ENCODE results near the gene MAN1A1.
"Not testable (repeated sequence)": the region's sequence is repeated elsewhere in the genome, so short reads cannot be mapped to it uniquely, and the experiment has no call there.

The MAN1A1 gene

DNA sequence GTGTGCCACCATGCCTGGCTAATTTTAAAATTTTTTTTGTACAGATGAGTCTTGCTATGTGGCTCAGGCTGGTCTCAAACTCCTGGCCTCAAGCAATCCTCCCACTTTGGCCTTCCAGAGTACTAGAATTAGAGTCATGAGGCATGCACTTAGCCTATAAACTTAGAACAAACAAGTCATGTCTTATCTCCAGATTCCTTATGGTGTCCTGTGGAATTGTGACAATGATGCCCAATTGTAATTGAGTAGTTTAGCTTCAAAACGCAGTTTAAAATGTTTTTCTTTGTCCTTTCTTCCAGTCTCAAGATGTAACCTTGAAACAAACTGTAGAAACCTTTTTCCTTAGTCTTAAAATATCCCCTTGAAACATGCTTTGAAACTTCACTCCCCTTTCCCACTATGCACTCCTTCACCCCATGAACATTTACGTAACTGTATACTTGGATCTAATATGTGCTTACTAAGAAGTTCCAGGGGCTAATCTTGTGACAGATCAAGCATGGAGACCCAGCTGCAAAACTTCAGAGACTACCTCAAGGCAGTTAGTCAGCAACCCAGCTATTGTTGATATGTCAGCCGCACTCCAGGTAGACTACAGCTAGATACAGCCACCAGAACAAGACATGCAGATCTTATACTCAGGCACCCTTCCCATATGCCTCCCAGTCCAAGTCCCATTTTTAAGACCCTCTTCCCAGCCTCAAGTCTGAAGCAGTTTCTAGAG, 46.2 kb downstream of the MAN1A1 start:
- TF ChIP-seq, protein P1, sequence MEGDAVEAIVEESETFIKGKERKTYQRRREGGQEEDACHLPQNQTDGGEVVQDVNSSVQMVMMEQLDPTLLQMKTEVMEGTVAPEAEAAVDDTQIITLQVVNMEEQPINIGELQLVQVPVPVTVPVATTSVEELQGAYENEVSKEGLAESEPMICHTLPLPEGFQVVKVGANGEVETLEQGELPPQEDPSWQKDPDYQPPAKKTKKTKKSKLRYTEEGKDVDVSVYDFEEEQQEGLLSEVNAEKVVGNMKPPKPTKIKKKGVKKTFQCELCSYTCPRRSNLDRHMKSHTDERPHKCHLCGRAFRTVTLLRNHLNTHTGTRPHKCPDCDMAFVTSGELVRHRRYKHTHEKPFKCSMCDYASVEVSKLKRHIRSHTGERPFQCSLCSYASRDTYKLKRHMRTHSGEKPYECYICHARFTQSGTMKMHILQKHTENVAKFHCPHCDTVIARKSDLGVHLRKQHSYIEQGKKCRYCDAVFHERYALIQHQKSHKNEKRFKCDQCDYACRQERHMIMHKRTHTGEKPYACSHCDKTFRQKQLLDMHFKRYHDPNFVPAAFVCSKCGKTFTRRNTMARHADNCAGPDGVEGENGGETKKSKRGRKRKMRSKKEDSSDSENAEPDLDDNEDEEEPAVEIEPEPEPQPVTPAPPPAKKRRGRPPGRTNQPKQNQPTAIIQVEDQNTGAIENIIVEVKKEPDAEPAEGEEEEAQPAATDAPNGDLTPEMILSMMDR (IDR thresholded peaks at IDR 0.05; ENCODE audit: low read depth, low read length), result no peak
- no peak for DNase-seq (ENCODE audit: extremely low read depth, low read depth)

DNA sequence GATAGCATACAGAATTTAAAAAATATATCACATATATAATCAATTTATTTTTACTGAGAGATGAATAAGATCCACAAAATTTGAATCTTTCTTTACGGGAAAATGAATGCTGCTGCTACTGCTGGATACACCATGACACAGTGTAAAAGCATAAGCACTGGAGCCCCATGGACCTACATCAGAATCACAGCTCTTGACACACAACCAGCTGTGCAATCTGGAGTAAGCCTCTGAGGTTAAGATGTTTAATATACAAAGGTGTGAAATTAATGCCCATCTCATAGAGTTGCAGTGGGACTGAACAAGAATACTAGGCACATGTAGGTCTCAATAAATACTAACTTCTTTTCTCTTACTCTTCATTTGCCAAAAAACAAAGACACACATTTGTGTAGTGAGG, 48.1 kb downstream of the MAN1A1 start:
- TF ChIP-seq, protein P1 (IDR thresholded peaks at IDR 0.05; ENCODE audit: low read depth, low read length), result no peak

DNA sequence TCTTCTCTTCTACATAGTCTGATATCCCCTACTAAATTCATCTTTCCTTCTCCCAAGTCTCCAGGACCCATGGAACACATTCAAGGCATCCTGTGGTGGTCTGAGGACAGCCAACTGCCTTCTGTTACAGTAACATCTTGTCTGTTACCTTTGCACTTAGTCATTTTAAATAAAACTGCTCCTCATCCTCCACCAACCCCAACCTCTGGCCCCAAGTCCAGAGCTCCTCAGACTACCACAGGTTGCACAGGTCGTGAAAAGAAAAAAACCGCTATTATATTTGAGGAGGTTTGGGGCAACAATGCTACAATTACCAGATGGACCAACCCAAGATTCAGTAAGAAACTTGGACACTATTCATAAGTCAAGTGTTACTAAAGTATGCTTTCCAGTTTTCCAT, 49.9 kb downstream of the MAN1A1 start:
- TF ChIP-seq, protein P1 (IDR thresholded peaks at IDR 0.05; ENCODE audit: low read depth, low read length), result no peak
- no peak for DNase-seq (ENCODE audit: extremely low read depth, low read depth)

More for the DNA sequence above, 48.1 kb downstream of the MAN1A1 start:
- DNase-seq (ENCODE audit: extremely low read depth, low read depth), result no peak

DNA sequence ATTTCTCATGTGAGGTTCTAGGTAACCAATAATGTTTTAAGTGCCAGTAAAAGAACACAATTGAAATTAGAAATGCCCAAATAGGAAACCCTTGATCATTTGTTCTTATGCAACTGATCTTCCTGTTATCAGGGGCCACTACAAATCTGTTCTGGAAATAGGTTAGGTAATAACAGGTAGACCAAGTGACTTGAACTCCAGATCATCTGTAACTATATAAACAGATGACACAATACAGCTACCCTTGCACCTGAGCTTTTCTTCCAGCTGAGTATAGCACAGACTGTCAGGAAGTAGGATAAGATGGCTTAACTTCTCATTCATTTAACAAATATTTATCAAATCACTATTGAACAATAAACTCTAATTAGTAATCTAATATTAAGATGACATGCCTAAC, 52.5 kb downstream of the MAN1A1 start:
- DNase-seq (ENCODE audit: extremely low read depth, low read depth), result no peak

DNA sequence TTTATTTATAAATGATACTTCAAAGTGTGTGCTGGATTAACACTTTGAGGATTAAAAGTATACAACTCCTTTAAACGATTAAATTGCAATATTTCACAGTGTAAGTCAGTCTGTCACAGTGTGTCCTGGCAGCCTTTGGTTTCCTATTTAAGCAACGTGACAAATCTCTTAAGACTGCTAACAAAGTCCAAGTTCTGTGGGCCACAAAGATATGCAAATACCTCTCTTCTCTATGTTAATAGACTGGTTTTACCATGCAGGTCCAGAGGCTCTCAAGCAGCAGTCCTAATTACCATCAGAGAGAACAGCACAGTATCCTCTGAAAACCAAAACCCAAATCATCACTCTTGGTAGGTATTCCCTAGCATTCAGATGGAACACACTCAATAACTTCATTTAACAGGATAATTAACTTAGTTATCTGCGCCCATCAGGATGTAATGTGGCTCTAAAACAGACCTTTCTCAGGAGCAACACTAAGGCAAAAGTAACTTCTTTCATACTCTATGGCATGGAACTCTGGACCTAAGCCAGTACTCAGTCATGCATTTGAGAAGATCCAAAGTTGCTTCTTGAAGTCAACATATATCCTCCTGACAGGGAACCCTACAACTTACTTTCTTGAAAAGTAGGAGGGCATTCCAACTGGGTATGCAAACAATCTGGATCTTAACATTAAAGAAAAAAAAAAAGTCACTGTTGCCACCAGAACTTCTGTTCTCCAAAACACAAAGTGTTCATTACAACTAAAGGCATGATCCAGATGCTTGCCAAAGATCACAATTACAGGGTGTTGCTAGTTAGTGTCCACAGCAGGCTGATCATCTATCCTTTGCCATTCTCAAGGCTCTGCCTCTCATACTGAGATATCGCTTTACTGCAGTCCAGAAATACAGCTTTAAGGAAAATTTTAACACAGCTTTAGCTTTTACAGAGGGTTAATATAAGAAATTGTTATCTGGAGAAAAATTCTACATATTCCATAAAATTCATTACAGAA, 53.2 kb downstream of the MAN1A1 start:
- TF ChIP-seq, protein P1 (IDR thresholded peaks at IDR 0.05; ENCODE audit: low read depth, low read length), result no peak
- no peak for DNase-seq (ENCODE audit: extremely low read depth, low read depth)

More for the DNA sequence above, 52.5 kb downstream of the MAN1A1 start:
- TF ChIP-seq, protein P1 (IDR thresholded peaks at IDR 0.05; ENCODE audit: low read depth, low read length), result no peak

DNA sequence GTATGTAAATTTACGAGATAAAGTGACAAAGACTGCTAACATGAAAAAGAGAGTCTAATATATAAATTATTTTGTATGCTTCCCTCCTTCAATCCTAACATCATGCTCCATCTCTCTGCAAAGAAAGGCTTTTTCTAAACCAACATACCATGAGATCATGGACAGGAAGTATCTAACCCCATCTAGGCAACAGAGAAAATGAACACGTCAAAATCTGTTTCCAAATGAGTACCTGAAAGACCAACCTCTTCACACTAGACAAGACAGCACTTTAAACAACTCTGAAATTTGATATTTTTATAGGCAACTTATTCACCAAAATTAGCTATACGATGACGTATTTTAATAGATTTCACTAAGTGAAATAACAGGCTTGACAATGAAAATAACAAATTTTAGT, 54.6 kb downstream of the MAN1A1 start:
- TF ChIP-seq, protein P1 (IDR thresholded peaks at IDR 0.05; ENCODE audit: low read depth, low read length), result no peak
- no peak for DNase-seq (ENCODE audit: extremely low read depth, low read depth)

DNA sequence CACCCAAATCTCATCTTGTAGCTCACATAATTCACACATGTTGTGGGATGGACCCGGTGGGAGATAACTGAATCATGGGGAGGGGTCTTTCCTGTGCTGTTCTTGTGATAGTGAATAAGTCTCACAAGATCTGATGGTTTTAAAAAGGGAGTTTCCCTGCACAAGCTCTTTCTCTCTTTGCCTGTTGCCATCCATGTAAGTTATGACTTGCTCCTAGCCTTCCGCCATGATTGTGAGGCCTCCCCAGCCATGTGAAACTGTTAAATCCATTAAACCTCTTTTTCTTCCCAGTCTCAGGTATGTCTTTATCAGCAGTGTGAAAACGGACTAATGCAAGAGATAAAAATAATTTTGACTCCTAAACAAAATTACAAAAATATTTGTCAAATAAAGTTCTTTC, 58.5 kb downstream of the MAN1A1 start:
- DNase-seq (ENCODE audit: extremely low read depth, low read depth), result not testable (repeated sequence)
